ENCODE results near the gene CDC23. TPM values are rescaled to one million over a fixed set of nuclear protein-coding genes. Genes with fewer than 3 reads are reported as not detected.

The CDC23 gene
- total RNA-seq, 4 donors from 2014 or later = 17.9 to 30.6 (median 22.2) TPM

- no peaks in the 10 kb centered on the region for H3K36me3 ChIP-seq
- 37% methylated on average over 1 of the region's 1 CpG for WGBS
- DNase-seq (ENCODE audit: low spot score in 2 of 2) = no peak
- H3K4me3 ChIP-seq = no peak overlapping the region
- H3K27ac ChIP-seq = no peak overlapping the region
- H3K27me3 ChIP-seq = no peaks in the 10 kb centered on the region
- H3K9me3 ChIP-seq = no peaks in the 10 kb centered on the region
- TF ChIP-seq CTCF (IDR thresholded peaks at IDR 0.05) = no peak
- no peak for TF ChIP-seq EP300 (IDR thresholded peaks at IDR 0.05)
- no peak for TF ChIP-seq POLR2A (IDR thresholded peaks at IDR 0.05)
- no peak for TF ChIP-seq POLR2AphosphoS5 (IDR thresholded peaks at IDR 0.05)
- no peaks in the 10 kb centered on the region for H3K4me1 ChIP-seq
Measured at GRCh38 chr5:138141734-138142133, 71.4 kb downstream of the CDC23 start.

- H3K9me3 ChIP-seq = no peaks in the 10 kb centered on the region
- DNase-seq (ENCODE audit: low spot score in 2 of 2) = no peak
- H3K4me1 ChIP-seq = no peaks in the 10 kb centered on the region
- TF ChIP-seq POLR2A (IDR thresholded peaks at IDR 0.05) (no peak), POLR2AphosphoS5 (IDR thresholded peaks at IDR 0.05) (no peak), CTCF (IDR thresholded peaks at IDR 0.05) (no peak), EP300 (IDR thresholded peaks at IDR 0.05) (no peak)
- H3K27ac ChIP-seq = no peak overlapping the region
- H3K4me3 ChIP-seq = no peak overlapping the region
- H3K27me3 ChIP-seq = no peaks in the 10 kb centered on the region
- WGBS = 80% methylated on average over 4 of the region's 4 CpGs
- no peaks in the 10 kb centered on the region for H3K36me3 ChIP-seq
Measured at GRCh38 chr5:138140268-138140667, 72.9 kb downstream of the CDC23 start.

- Histone ChIP-seq H3K9me3 (no peaks in the 10 kb centered on the region), H3K27ac (no peak overlapping the region), H3K4me1 (no peaks in the 10 kb centered on the region), H3K27me3 (no peaks in the 10 kb centered on the region), H3K36me3 (no peaks in the 10 kb centered on the region), H3K4me3 (no peak overlapping the region)
- TF ChIP-seq EP300 (IDR thresholded peaks at IDR 0.05) (no peak), POLR2A (IDR thresholded peaks at IDR 0.05) (no peak), CTCF (IDR thresholded peaks at IDR 0.05) (no peak), POLR2AphosphoS5 (IDR thresholded peaks at IDR 0.05) (no peak)
- no peak for DNase-seq (ENCODE audit: low spot score in 2 of 2)
- WGBS = 69% methylated on average over 3 of the region's 3 CpGs
Measured at GRCh38 chr5:138139781-138140090, 73.4 kb downstream of the CDC23 start.

GRCh38 chr5:138138949-138139780 is 74.0 kb downstream of the CDC23 start, which contains the start of gene NME5:
TSS of gene NME5 (minus strand) at chr5:138139428. CDS start at chr5:138138780, 648 bp downstream.
- Histone ChIP-seq H3K27me3 (no peaks in the 10 kb centered on the region), H3K36me3 (no peaks in the 10 kb centered on the region), H3K9me3 (no peaks in the 10 kb centered on the region), H3K27ac (no peak within 1 kb of the TSS), H3K4me1 (no peaks in the 10 kb centered on the region), H3K4me3 (peak within 1 kb of the TSS; percentile 52)
- TF ChIP-seq POLR2AphosphoS5 (IDR thresholded peaks at IDR 0.05) (no peak), POLR2A (IDR thresholded peaks at IDR 0.05) (no peak), EP300 (IDR thresholded peaks at IDR 0.05) (no peak)
- WGBS = 26% methylated on average over 19 of the region's 31 CpGs
- no peak for DNase-seq (ENCODE audit: low spot score in 2 of 2)

Other genes with a start within 250 kb of the CDC23 start
- gene FAM13B, start 180.2 kb downstream of the CDC23 start, total RNA-seq = 10 to 100 TPM; 10.4 to 37.7 (median 20.2) TPM
- not detected for gene WNT8A, start 129.3 kb downstream of the CDC23 start, total RNA-seq
- gene NME5, start 73.9 kb downstream of the CDC23 start, total RNA-seq = 1 to 10 TPM in 2 of 4 donors, not detected in 2; 1.1 to 1.7 TPM
- 10 to 100 TPM; 27.4 to 53.8 (median 36.7) TPM for gene BRD8, start 34.7 kb downstream of the CDC23 start, total RNA-seq
- 1 to 10 TPM; 2.1 to 7.7 (median 5.1) TPM for gene KIF20A, start 34.2 kb downstream of the CDC23 start, total RNA-seq
- gene GFRA3, start 61.3 kb upstream of the CDC23 start, total RNA-seq = 1 to 10 TPM in 2 of 4 donors, under 1 TPM in 1, not detected in 1; 0.85 to 2.0 (median 1.1) TPM
- gene CDC25C, start 118.5 kb upstream of the CDC23 start, total RNA-seq = 1 to 10 TPM in 3 of 4 donors, under 1 TPM in 1; 0.38 to 1.6 (median 1.3) TPM
- gene FAM53C, start 124.9 kb upstream of the CDC23 start, total RNA-seq = 10 to 100 TPM; 18.1 to 31.1 (median 22.4) TPM
- 100 to 1,000 TPM in 1 of 4 donors, 10 to 100 TPM in 3; 49.1 to 112 (median 65.1) TPM for gene KDM3B, start 139.4 kb upstream of the CDC23 start, total RNA-seq
- gene REEP2, start 225.7 kb upstream of the CDC23 start, total RNA-seq = 1 to 10 TPM; 1.5 to 2.6 (median 1.8) TPM

All from suprapubic skin (tissue), 4 donors.